Upper lobe of left lung (tissue), 4 donors: ENCODE measurements around the gene SLC22A3.

Experiments
- POLR2A ChIP-seq, 4 donors: fragments of 450-650 bp; IDR thresholded peaks; one replicate each; pipeline ENCODE4 v1.5.1; 2016 to 2017; ENCODE audit warnings: antibody characterized with exemption in 4 of 4, mild to moderate bottlenecking in 2 of 4
- TF ChIP-seq, protein P1 (sequence below), 6 experiments: fragments of 450-650 bp in 4 of 6; fragments of 200-600 bp in 2 of 6; sonication (generic) in 2 of 6; IDR thresholded peaks; one replicate each; pipeline ENCODE4 v1.5.1; 2016 to 2019; ENCODE audit warnings: antibody characterized with exemption in 6 of 6

DNA sequence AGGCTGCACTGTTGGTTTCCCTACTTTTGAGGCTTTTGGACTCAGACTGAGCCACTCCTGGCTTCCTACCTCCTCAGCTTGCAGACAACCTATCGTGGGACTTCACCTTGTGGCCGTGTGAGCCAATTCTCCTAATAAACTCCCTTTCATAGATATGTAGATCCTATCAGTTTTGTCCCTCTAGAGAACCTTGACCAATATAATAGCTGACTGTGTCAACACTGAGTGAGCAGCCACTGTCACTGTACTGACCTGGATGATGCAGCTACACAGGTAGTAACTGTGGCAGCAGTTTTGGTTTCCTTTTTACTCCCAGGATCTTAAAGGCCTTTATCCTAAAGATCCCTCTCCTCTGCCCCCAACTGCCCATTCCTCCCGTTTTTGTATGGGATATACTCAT, 70.2 kb downstream of the SLC22A3 start:
- no peak for TF ChIP-seq POLR2A (IDR thresholded peaks at IDR 0.05)
- TF ChIP-seq, protein P1, sequence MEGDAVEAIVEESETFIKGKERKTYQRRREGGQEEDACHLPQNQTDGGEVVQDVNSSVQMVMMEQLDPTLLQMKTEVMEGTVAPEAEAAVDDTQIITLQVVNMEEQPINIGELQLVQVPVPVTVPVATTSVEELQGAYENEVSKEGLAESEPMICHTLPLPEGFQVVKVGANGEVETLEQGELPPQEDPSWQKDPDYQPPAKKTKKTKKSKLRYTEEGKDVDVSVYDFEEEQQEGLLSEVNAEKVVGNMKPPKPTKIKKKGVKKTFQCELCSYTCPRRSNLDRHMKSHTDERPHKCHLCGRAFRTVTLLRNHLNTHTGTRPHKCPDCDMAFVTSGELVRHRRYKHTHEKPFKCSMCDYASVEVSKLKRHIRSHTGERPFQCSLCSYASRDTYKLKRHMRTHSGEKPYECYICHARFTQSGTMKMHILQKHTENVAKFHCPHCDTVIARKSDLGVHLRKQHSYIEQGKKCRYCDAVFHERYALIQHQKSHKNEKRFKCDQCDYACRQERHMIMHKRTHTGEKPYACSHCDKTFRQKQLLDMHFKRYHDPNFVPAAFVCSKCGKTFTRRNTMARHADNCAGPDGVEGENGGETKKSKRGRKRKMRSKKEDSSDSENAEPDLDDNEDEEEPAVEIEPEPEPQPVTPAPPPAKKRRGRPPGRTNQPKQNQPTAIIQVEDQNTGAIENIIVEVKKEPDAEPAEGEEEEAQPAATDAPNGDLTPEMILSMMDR (IDR thresholded peaks at IDR 0.05): no peak
